Loucy (cell line): ENCODE data around the gene ANGPT4.

Experiments
- EZH2phosphoT487 ChIP-seq: fragments of 200-600 bp; IDR thresholded peaks from 2 replicates; pipeline ENCODE4 v1.6.1; 2018; ENCODE audit warnings: antibody characterized with exemption, mild to moderate bottlenecking, moderate library complexity, borderline replicate concordance
- TF ChIP-seq, protein P1 (sequence below): fragments of 200-600 bp; sonication (generic); conservative IDR thresholded peaks from 2 replicates; pipeline ENCODE4 v1.5.1; 2014; ENCODE audit warnings: mild to moderate bottlenecking, antibody characterized with exemption, low read length

- TF ChIP-seq, protein P1, sequence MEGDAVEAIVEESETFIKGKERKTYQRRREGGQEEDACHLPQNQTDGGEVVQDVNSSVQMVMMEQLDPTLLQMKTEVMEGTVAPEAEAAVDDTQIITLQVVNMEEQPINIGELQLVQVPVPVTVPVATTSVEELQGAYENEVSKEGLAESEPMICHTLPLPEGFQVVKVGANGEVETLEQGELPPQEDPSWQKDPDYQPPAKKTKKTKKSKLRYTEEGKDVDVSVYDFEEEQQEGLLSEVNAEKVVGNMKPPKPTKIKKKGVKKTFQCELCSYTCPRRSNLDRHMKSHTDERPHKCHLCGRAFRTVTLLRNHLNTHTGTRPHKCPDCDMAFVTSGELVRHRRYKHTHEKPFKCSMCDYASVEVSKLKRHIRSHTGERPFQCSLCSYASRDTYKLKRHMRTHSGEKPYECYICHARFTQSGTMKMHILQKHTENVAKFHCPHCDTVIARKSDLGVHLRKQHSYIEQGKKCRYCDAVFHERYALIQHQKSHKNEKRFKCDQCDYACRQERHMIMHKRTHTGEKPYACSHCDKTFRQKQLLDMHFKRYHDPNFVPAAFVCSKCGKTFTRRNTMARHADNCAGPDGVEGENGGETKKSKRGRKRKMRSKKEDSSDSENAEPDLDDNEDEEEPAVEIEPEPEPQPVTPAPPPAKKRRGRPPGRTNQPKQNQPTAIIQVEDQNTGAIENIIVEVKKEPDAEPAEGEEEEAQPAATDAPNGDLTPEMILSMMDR = no peak
- TF ChIP-seq EZH2phosphoT487 = no peak
Measured at GRCh38 chr20:889932-890463, 26.1 kb downstream of the ANGPT4 start.
